Activated CD4-positive, alpha-beta T cell treated with anti-CD3 and anti-CD28 coated beads, Interleukin-2, amount 10 ng/mL, durations not matched to agents 7 days and 5 days (primary cell): ENCODE results near the gene GJA10. TPM values are rescaled to one million over a fixed set of nuclear protein-coding genes. Genes with fewer than 3 reads are reported as not detected.

Source experiments
- CTCF ChIA-PET: fragments of 350-600 bp; sonication (Branson Sonifier 250); formaldehyde crosslinking; loops from one replicate; lab custom pipeline; 2021; ENCODE audit warnings: antibody characterized with exemption; lab: Charles Lee
- POLR2A ChIA-PET: fragments of 350-600 bp; sonication (Branson Sonifier 250); formaldehyde crosslinking; loops from one replicate; lab custom pipeline; 2021; ENCODE audit warnings: antibody characterized with exemption; lab: Charles Lee
- DNase-seq: peaks from one replicate; pipeline ENCODE4 v3.0.0-alpha.2; 2020
- H3K27ac Mint-ChIP-seq: one replicate; pipeline ENCODE4 v1.8.0; 2021; ENCODE audit warnings: mild to moderate bottlenecking, moderate library complexity, mixed read lengths
- H3K27me3 Mint-ChIP-seq: one replicate; pipeline ENCODE4 v1.8.0; 2021; ENCODE audit warnings: mixed read lengths
- H3K36me3 Mint-ChIP-seq: one replicate; pipeline ENCODE4 v1.8.0; 2021; ENCODE audit warnings: low read depth, mixed read lengths
- H3K4me1 Mint-ChIP-seq: one replicate; pipeline ENCODE4 v1.8.0; 2021; ENCODE audit warnings: mixed read lengths
- H3K4me3 Mint-ChIP-seq: one replicate; pipeline ENCODE4 v1.8.0; 2021; ENCODE audit warnings: mild to moderate bottlenecking, moderate library complexity, mixed read lengths
- H3K9me3 Mint-ChIP-seq: one replicate; pipeline ENCODE4 v1.8.0; 2021; ENCODE audit warnings: mixed read lengths
- total RNA-seq, 2 experiments: library from RNA; stranded (reverse); gene quantifications; one replicate each; pipeline ENCODE4 v1.2.3, GENCODE V29; 2021

GJA10 gene
- total RNA-seq, 2 experiments from 2014 or later, result not detected

DNA sequence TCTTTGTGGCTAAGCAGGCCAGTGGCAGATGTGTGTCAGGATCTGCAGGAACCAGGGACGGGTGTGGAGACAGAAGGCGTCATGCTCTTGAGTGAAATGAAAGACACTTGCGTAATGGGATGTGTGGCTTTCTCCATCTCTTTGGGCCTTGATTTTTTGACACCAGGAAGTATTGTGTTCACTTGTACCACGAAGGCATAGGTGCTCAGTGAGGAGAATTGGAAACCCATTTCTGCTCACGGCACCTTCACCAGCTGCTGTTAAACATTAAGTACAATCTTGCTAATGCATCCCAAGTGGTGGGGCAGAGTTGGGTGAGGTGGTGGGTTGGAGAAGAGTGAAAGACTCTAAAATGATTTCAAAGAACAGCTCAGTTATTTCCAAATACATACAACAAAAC is 30.0 kb downstream of the GJA10 start:
- Mint-ChIP-seq H3K4me1 (peaks cover 38% of the 10 kb centered on the region), H3K9me3 (peaks cover 2% of the 10 kb centered on the region), H3K4me3 (no peak overlapping the region), H3K36me3 (peaks cover 28% of the 10 kb centered on the region), H3K27me3 (no peaks in the 10 kb centered on the region), H3K27ac (no peak overlapping the region)
- DNase-seq, result no peak
- CTCF ChIA-PET, result interaction anchor here (1.2 to 2.0 kb wide), 2 partner anchors 13 to 16 kb away, joined by 3 to 8 read pairs; no protein-coding TSS in a partner anchor
- POLR2A ChIA-PET, result no interaction called here

DNA sequence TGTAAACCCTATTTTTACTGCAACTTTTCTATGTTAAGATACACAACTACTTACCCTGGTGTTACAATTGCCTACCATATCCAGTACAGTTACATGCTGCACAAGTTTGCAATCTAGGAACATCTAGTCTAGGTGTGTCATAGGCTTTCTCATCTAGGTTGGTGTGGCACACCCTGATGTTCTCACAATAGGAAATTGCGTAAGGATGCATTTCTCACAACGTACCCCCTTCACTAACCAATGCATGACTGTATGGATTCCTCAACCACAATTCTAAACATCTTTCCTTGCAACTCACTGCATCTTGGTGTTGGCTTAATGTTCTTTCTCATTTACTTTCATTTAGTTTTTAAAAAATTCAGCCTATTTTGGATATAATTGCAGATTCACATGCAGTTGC is 31.6 kb downstream of the GJA10 start:
- POLR2A ChIA-PET, result no interaction called here
- peaks cover 49% of the 10 kb centered on the region for H3K4me1 Mint-ChIP-seq
- H3K4me3 Mint-ChIP-seq, result no peak overlapping the region
- H3K27ac Mint-ChIP-seq, result no peak overlapping the region
- peaks cover 40% of the 10 kb centered on the region for H3K36me3 Mint-ChIP-seq
- no peak for DNase-seq
- no peaks in the 10 kb centered on the region for H3K27me3 Mint-ChIP-seq
- CTCF ChIA-PET, result no interaction called here
- peaks cover 2% of the 10 kb centered on the region for H3K9me3 Mint-ChIP-seq

DNA sequence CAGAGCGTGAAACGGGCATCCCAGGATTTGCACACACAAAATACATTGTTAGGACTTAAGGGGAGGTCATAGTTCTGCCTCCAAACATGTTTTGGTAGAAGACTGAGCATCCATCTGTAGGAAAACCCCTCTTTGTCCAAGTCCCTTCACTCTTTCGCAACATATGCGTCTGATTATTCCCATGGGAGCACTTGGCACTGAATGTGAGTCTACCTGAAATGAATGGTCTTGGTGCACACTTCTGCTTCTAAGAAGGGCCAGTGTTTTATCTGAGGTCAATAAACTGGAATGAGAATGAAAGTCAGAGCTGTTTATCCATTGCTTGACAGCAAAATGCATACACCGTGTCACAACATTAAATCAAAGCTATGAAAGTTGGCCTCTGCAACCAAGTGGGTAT is 33.0 kb downstream of the GJA10 start:
- POLR2A ChIA-PET, result no interaction called here
- Mint-ChIP-seq H3K36me3 (peaks cover 52% of the 10 kb centered on the region), H3K27ac (no peak overlapping the region)

DNA sequence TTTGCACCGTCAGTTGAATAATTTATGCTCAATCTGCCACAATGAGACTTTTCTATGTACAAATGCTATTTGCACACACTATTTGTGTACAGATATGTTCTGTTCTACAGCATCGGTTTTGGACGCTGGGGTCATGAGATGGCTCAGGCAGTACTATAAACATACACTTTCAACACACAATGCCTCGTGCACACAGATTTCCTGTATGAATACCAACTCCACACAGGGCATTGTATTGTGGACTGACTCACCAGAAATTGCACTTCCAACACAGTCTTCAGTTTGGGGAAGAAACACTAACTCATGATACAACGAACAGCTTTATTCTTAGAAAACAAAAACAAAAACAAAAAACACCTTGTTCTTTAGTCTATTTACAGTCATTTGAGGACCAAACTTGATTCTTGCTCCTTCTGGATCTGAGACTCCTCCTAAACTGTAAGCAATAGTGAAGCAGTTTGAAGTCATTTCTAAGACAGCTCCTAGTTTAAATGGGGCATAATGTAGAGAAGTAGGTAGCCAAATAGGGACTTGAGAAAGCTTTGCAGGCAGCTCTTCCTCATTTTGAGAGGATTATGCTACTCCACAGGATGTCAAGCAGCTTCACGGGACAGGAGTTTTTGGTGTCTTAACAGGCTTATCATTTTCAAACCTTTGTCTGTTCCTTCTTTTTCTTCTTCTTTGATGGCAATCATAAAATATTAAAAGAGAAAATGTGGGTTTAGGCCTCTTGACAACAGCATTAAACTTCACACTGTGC is 33.7 kb downstream of the GJA10 start:
- no peaks in the 10 kb centered on the region for H3K27me3 Mint-ChIP-seq
- H3K36me3 Mint-ChIP-seq, result peaks cover 58% of the 10 kb centered on the region
- no peak overlapping the region for H3K27ac Mint-ChIP-seq
- peaks cover 2% of the 10 kb centered on the region for H3K9me3 Mint-ChIP-seq
- DNase-seq, result no peak
- CTCF ChIA-PET, result interaction anchor here (1.0 kb wide), 1 partner anchor 13 kb away, joined by 4 read pairs; no protein-coding TSS in a partner anchor
- no peak overlapping the region for H3K4me3 Mint-ChIP-seq
- H3K4me1 Mint-ChIP-seq, result peaks cover 49% of the 10 kb centered on the region
- POLR2A ChIA-PET, result no interaction called here

More for the DNA sequence above, 33.0 kb downstream of the GJA10 start:
- H3K27me3 Mint-ChIP-seq, result no peaks in the 10 kb centered on the region
- CTCF ChIA-PET, result interaction anchor here (1.0 kb wide), 1 partner anchor 14 kb away, joined by 4 read pairs; no protein-coding TSS in a partner anchor
- H3K9me3 Mint-ChIP-seq, result peaks cover 2% of the 10 kb centered on the region
- peaks cover 49% of the 10 kb centered on the region for H3K4me1 Mint-ChIP-seq
- no peak overlapping the region for H3K4me3 Mint-ChIP-seq
- no peak for DNase-seq

DNA sequence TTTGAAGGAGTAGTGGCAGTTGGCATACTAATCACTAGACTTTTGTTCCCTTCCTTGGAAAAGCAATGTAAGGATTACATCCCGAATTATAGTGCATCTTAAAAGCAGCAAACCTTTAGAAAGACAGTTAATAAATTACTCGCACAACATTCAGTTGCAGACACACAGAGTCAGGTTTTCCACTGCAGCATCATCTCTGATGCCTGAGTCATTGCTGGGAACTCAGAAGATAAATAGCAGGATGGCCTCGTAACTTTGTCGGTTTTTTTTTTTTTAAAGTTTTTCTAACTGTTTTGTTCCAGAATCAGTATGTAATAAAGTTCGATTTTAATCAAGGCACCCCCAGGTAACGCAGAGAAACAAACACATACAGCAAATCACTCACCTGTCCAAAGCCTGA is 34.3 kb downstream of the GJA10 start:
- ChIA-PET CTCF (interaction anchor here (1.0 kb wide), 1 partner anchor 12 kb away, joined by 4 read pairs; no protein-coding TSS in a partner anchor), POLR2A (no interaction called here)
- peaks cover 53% of the 10 kb centered on the region for H3K4me1 Mint-ChIP-seq
- no peaks in the 10 kb centered on the region for H3K27me3 Mint-ChIP-seq
- peaks cover 64% of the 10 kb centered on the region for H3K36me3 Mint-ChIP-seq
- no peak for DNase-seq
- H3K27ac Mint-ChIP-seq, result no peak overlapping the region
- H3K4me3 Mint-ChIP-seq, result no peak overlapping the region
- peaks cover 2% of the 10 kb centered on the region for H3K9me3 Mint-ChIP-seq

GRCh38 chr6:89930789-89931188 is 36.5 kb downstream of the GJA10 start:
- peaks cover 2% of the 10 kb centered on the region for H3K9me3 Mint-ChIP-seq
- H3K4me1 Mint-ChIP-seq, result peaks cover 49% of the 10 kb centered on the region
- POLR2A ChIA-PET, result no interaction called here
- peaks cover 74% of the 10 kb centered on the region for H3K36me3 Mint-ChIP-seq
- H3K4me3 Mint-ChIP-seq, result no peak overlapping the region
- CTCF ChIA-PET, result interaction anchor here (1.0 to 2.0 kb wide), 3 partner anchors 10 to 563 kb away, joined by 3 to 8 read pairs (median 3); no protein-coding TSS in a partner anchor
- DNase-seq, result no peak
- H3K27me3 Mint-ChIP-seq, result no peaks in the 10 kb centered on the region
- no peak overlapping the region for H3K27ac Mint-ChIP-seq

- H3K27me3 Mint-ChIP-seq, result no peaks in the 10 kb centered on the region
- H3K4me1 Mint-ChIP-seq, result peaks cover 34% of the 10 kb centered on the region
- peaks cover 82% of the 10 kb centered on the region for H3K36me3 Mint-ChIP-seq
- POLR2A ChIA-PET, result no interaction called here
- no peak overlapping the region for H3K4me3 Mint-ChIP-seq
- H3K27ac Mint-ChIP-seq, result no peak overlapping the region
- CTCF ChIA-PET, result no interaction called here
- peaks cover under 1% of the 10 kb centered on the region for H3K9me3 Mint-ChIP-seq
- no peak for DNase-seq
These were observed 38.1 kb downstream of the GJA10 start for GRCh38 chr6:89932245-89932802.

DNA sequence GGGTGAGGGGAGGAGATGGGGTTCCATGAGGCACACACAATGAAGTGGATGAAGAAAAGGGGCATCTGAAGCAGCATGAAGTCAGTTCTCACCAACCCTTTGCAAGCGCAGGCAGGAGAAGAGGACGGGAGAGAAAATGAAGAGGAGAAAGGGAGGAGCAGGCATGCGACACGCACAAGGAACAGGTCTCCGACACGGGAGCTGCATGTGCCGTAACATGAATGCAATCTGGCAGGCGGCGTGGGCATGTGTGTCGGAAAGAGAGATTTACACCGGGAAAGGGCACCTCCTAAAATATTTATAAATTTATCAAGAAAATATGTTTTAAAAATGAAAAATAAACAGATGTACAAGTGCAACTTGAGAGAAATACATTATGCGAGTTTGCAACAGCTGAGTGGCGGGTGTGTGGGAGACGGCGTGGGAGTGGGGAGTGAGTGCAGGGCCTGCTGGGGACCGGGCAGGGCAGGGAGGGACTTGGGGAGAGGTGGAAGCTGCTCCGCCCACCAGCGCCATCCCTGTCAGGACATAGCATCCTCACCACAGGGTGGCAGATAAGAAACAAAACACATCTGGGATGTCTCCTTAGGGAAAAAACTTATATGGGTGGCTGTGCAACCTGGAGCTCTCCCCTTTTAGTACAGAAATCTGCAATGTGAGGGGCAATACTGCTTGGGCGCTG is 40.6 kb downstream of the GJA10 start:
- H3K27ac Mint-ChIP-seq, result no peak overlapping the region
- H3K27me3 Mint-ChIP-seq, result no peaks in the 10 kb centered on the region
- H3K4me3 Mint-ChIP-seq, result no peak overlapping the region
- H3K36me3 Mint-ChIP-seq, result peaks cover 75% of the 10 kb centered on the region
- DNase-seq, result no peak
- POLR2A ChIA-PET, result no interaction called here
- H3K4me1 Mint-ChIP-seq, result peaks cover 20% of the 10 kb centered on the region
- CTCF ChIA-PET, result no interaction called here
- no peaks in the 10 kb centered on the region for H3K9me3 Mint-ChIP-seq

- Mint-ChIP-seq H3K4me3 (no peak overlapping the region), H3K4me1 (peaks cover 25% of the 10 kb centered on the region), H3K9me3 (no peaks in the 10 kb centered on the region), H3K36me3 (peaks cover 74% of the 10 kb centered on the region), H3K27ac (no peak overlapping the region), H3K27me3 (no peaks in the 10 kb centered on the region)
- ChIA-PET CTCF (no interaction called here), POLR2A (no interaction called here)
- no peak for DNase-seq
These were observed 41.9 kb downstream of the GJA10 start for GRCh38 chr6:89936177-89936576.

GRCh38 chr6:89938014-89938413 is 43.7 kb downstream of the GJA10 start:
- CTCF ChIA-PET, result interaction anchor here (1.5 to 5.8 kb wide), 2 partner anchors 51 to 538 kb away, joined by 3 to 45 read pairs; no protein-coding TSS in a partner anchor

DNA sequence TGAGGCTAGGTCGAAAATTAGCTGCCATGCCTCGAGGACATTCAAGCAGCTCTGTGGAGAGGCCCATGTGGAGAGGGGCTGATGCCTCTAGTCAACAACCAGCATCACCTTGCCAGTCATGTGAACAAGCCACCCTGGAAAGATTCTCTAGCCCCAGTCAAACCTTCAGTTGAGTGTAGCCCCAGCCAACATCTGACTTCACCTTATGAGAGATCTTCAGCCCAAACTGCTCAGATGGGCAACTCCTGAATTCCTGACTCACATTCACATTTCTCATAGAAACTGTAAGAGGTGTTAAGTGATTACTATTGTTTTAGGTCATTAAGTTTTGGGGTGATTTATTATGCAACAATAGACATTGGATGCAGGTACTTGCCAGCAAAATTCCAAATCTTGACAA is 44.9 kb downstream of the GJA10 start:
- Mint-ChIP-seq H3K4me3 (no peak overlapping the region), H3K27ac (no peak overlapping the region)
- no peak for DNase-seq

More at GRCh38 chr6:89938014-89938413, 43.7 kb downstream of the GJA10 start:
- H3K27ac Mint-ChIP-seq, result no peak overlapping the region
- POLR2A ChIA-PET, result no interaction called here
- H3K4me1 Mint-ChIP-seq, result peaks cover 34% of the 10 kb centered on the region
- H3K9me3 Mint-ChIP-seq, result no peaks in the 10 kb centered on the region
- H3K27me3 Mint-ChIP-seq, result no peaks in the 10 kb centered on the region
- H3K36me3 Mint-ChIP-seq, result peaks cover 65% of the 10 kb centered on the region
- no peak for DNase-seq
- H3K4me3 Mint-ChIP-seq, result no peak overlapping the region

DNA sequence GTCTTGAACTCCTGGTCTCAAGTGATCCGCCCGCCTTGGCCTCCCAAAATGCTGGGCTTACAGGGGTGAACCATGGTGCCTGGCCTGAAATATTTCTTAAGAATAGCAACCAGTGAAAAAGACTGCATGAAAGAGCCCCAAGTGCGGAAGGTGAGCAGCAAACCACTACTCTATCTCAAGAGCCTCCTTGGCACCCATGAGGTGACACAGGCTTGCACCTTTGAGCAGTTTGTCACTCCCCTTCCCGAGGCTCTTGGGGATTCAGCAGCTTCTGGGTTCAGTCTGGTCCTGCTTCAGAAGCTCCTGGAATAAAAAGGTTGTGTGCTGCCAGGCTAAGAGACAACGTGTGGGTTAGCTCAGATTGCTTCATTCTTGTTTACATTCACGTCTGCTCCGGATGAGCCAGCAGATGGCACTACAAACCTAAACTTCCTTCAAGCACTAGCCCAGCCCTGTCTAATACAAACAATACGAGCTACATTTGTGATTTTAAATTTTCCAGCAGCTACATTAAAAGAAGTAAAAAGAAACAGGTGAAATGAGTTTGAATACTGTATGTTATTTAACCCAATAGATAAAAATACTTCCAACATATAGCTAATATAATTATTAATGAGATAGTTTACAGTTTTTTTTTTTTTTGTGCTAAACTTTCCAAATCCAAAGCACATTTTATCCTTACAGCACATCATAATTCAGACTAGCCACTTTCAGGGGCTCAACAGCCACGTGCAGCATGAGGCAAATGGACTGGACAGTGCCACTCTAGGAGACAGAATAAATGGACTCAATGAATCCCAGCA is 46.2 kb downstream of the GJA10 start:
- H3K27ac Mint-ChIP-seq, result peak overlapping the region; percentile 72
- H3K4me1 Mint-ChIP-seq, result peaks cover 45% of the 10 kb centered on the region
- peaks cover 67% of the 10 kb centered on the region for H3K36me3 Mint-ChIP-seq

More for the DNA sequence above, 44.9 kb downstream of the GJA10 start:
- no peaks in the 10 kb centered on the region for H3K9me3 Mint-ChIP-seq
- H3K27me3 Mint-ChIP-seq, result no peaks in the 10 kb centered on the region
- peaks cover 34% of the 10 kb centered on the region for H3K4me1 Mint-ChIP-seq
- ChIA-PET CTCF (interaction anchor here (0.6 to 5.8 kb wide), 3 partner anchors 218 to 537 kb away, joined by 3 to 45 read pairs (median 3); no protein-coding TSS in a partner anchor), POLR2A (no interaction called here)
- H3K36me3 Mint-ChIP-seq, result peaks cover 67% of the 10 kb centered on the region

More for the DNA sequence above, 46.2 kb downstream of the GJA10 start:
- H3K4me3 Mint-ChIP-seq, result no peak overlapping the region
- H3K27me3 Mint-ChIP-seq, result no peaks in the 10 kb centered on the region
- ChIA-PET POLR2A (interaction anchor here (0.6 kb wide), 1 partner anchor 187 kb away, joined by 3 read pairs; no protein-coding TSS in a partner anchor), CTCF (interaction anchor here (0.6 to 5.8 kb wide), 61 partner anchors 9 to 641 kb away, joined by 3 to 45 read pairs (median 3); partner anchors contain the start of gene CASP8AP2)
- DNase-seq, result peak; percentile 83
- no peaks in the 10 kb centered on the region for H3K9me3 Mint-ChIP-seq
